Neutrophil (primary cell): ENCODE data around the gene ANO2.
"Not testable (repeated sequence)": the region's sequence is repeated elsewhere in the genome, so short reads cannot be mapped to it uniquely, and the experiment has no call there.

ENCODE experiments used
- H3K27ac ChIP-seq: fragments of 200-600 bp; sonication (generic); 2 replicates; pipeline ENCODE4 v1.5.1; 2016; ENCODE audit warnings: mild to moderate bottlenecking, moderate library complexity
- H3K27me3 ChIP-seq: fragments of 200-600 bp; sonication (generic); 2 replicates; pipeline ENCODE4 v1.6.0; 2016; ENCODE audit warnings: mild to moderate bottlenecking
- H3K36me3 ChIP-seq: fragments of 200-600 bp; sonication (generic); 2 replicates; pipeline ENCODE4 v1.5.1; 2017
- H3K4me1 ChIP-seq, 2 experiments: fragments of 200-600 bp in 1 of 2; sonication (generic) in 1 of 2; 1 replicate in 1 of 2; 2 replicates in 1 of 2; pipeline versions ENCODE4 v1.5.1 to v1.6.1; 2013 to 2016; ENCODE audit warnings: low read depth in 1 of 2, low read length in 1 of 2, mild to moderate bottlenecking in 1 of 2, moderate library complexity in 1 of 2; ENCODE audit not compliant: control insufficient read depth in 1 of 2, insufficient read depth in 1 of 2
- H3K4me3 ChIP-seq, 2 experiments: fragments of 200-600 bp in 1 of 2; sonication (generic) in 1 of 2; 1 replicate in 1 of 2; 2 replicates in 1 of 2; pipeline ENCODE4 v1.5.1; 2013 to 2016; ENCODE audit warnings: low read depth in 1 of 2, low read length in 1 of 2, mild to moderate bottlenecking in 1 of 2, moderate library complexity in 1 of 2
- H3K9me3 ChIP-seq: fragments of 200-600 bp; sonication (generic); 2 replicates; pipeline ENCODE4 v1.5.1; 2016
- CTCF ChIP-seq: fragments of 200-600 bp; sonication (generic); IDR thresholded peaks from 2 replicates; pipeline ENCODE4 v1.5.1; 2016; ENCODE audit warnings: antibody characterized with exemption

ANO2 gene

GRCh38 chr12:5889381-5890047, 55.5 kb downstream of the ANO2 start:
- H3K27me3 ChIP-seq, result peaks cover 60% of the 10 kb centered on the region
- no peak overlapping the region for H3K27ac ChIP-seq
- H3K4me3 ChIP-seq, result no peak overlapping the region
- H3K4me1 ChIP-seq, result no peaks in the 10 kb centered on the region
- no peaks in the 10 kb centered on the region for H3K9me3 ChIP-seq
- TF ChIP-seq CTCF, result no peak
- H3K36me3 ChIP-seq, result no peaks in the 10 kb centered on the region

GRCh38 chr12:5888816-5889315, 56.2 kb downstream of the ANO2 start:
- Histone ChIP-seq H3K27ac (no peak overlapping the region), H3K36me3 (no peaks in the 10 kb centered on the region), H3K9me3 (no peaks in the 10 kb centered on the region), H3K4me1 (no peaks in the 10 kb centered on the region), H3K4me3 (no peak overlapping the region), H3K27me3 (peaks cover 66% of the 10 kb centered on the region)
- no peak for TF ChIP-seq CTCF

GRCh38 chr12:5887819-5888218, 57.2 kb downstream of the ANO2 start:
- H3K27me3 ChIP-seq, result peaks cover 75% of the 10 kb centered on the region
- H3K4me3 ChIP-seq, result not testable (repeated sequence)

GRCh38 chr12:5884866-5885265, 60.2 kb downstream of the ANO2 start:
- no peak overlapping the region for H3K27ac ChIP-seq
- peaks cover 76% of the 10 kb centered on the region for H3K27me3 ChIP-seq
- TF ChIP-seq CTCF, result no peak
- no peaks in the 10 kb centered on the region for H3K9me3 ChIP-seq
- no peaks in the 10 kb centered on the region for H3K36me3 ChIP-seq
- H3K4me1 ChIP-seq, result no peaks in the 10 kb centered on the region
- H3K4me3 ChIP-seq, result no peak overlapping the region

More at GRCh38 chr12:5887819-5888218, 57.2 kb downstream of the ANO2 start:
- not testable (repeated sequence) for H3K36me3 ChIP-seq, H3K9me3 ChIP-seq, H3K27ac ChIP-seq, H3K4me1 ChIP-seq

- Histone ChIP-seq H3K36me3 (no peaks in the 10 kb centered on the region), H3K4me1 (no peaks in the 10 kb centered on the region), H3K27ac (no peak overlapping the region), H3K27me3 (peaks cover 71% of the 10 kb centered on the region), H3K4me3 (no peak overlapping the region), H3K9me3 (no peaks in the 10 kb centered on the region)
- TF ChIP-seq CTCF, result no peak
Observed at GRCh38 chr12:5884285-5884684, 60.8 kb downstream of the ANO2 start.

- H3K36me3 ChIP-seq, result no peaks in the 10 kb centered on the region
- H3K4me3 ChIP-seq, result no peak overlapping the region
- H3K27me3 ChIP-seq, result peaks cover 54% of the 10 kb centered on the region
- TF ChIP-seq CTCF, result no peak
- no peaks in the 10 kb centered on the region for H3K9me3 ChIP-seq
- no peak overlapping the region for H3K27ac ChIP-seq
- no peaks in the 10 kb centered on the region for H3K4me1 ChIP-seq
Observed at GRCh38 chr12:5882511-5883190, 62.4 kb downstream of the ANO2 start.
